K562 (cell line): ENCODE results near the gene AHSP. TPM values are rescaled to one million over a fixed set of nuclear protein-coding genes. Genes with fewer than 3 reads are reported as not detected.

ENCODE experiments used
- ATAC-seq: fragments of 200-7000 bp; cut with Tn5 transposase; 3 replicates; pipeline ENCODE4 v1.9.1; 2020; ENCODE audit warnings: moderate library complexity
- BruUV-seq: library from RNA; stranded (reverse); fragments of 400-500 nt; replicated peaks from 2 replicates; lab custom pipeline; 2021; lab: Mats Ljungman, UMichigan
- CTCF ChIA-PET: fragments of 300-600 bp; formaldehyde crosslinking; extraction: SDS; loops from one replicate; lab custom pipeline; 2021; ENCODE audit warnings: low intra/inter-chr PET ratio; lab: Yijun Ruan, JAX
- POLR2A ChIA-PET: fragments of 300-600, 350-650 bp; sonication (Branson Sonifier 250); formaldehyde crosslinking; extraction: SDS; loops from one replicate; lab custom pipeline; 2021; ENCODE audit warnings: antibody characterized with exemption, inconsistent platforms; lab: Yijun Ruan, JAX
- DNase-seq, 4 experiments: peaks; one replicate each; pipeline versions ENCODE4 v3.0.0 to v3.0.0-alpha.2; 2011 to 2018; ENCODE audit warnings: low spot score in 3 of 4, mixed read lengths in 3 of 4; ENCODE audit errors: extremely low read depth in 1 of 4
- FAIRE-seq: peaks from 2 replicates; lab custom pipeline; 2011; peaks lifted over from hg19 to GRCh38; lab: Jason Lieb, UNC
- H2AFZ ChIP-seq: 2 replicates; pipeline ENCODE4 v1.6.0; 2011; ENCODE audit warnings: low read depth, low read length, control low read depth, inconsistent platforms
- H3K27ac ChIP-seq: fragments of 200-600 bp; 3 replicates; pipeline ENCODE4 v1.8.0; 2011; ENCODE audit warnings: low read depth, mild to moderate bottlenecking, control low read depth, inconsistent platforms, low read length, moderate library complexity, mixed read lengths; ENCODE audit errors: extremely low read depth
- H3K27me3 ChIP-seq, 2 experiments: fragments of 300-600 bp in 1 of 2; 2 replicates in 1 of 2; 3 replicates in 1 of 2; pipeline versions ENCODE4 v1.6.0 to v1.8.0; 2011; ENCODE audit warnings: inconsistent platforms in 2 of 2, low read length in 2 of 2, mild to moderate bottlenecking in 1 of 2, mixed read lengths in 1 of 2, moderate library complexity in 1 of 2; ENCODE audit not compliant: control insufficient read depth in 2 of 2, insufficient read depth in 2 of 2
- H3K36me3 ChIP-seq: fragments of 300-600 bp; 3 replicates; pipeline ENCODE4 v1.8.0; 2011; ENCODE audit warnings: mild to moderate bottlenecking, low read length, inconsistent platforms; ENCODE audit not compliant: control insufficient read depth, insufficient read depth
- H3K4me1 ChIP-seq, 2 experiments: fragments of 200-600 bp in 1 of 2; replicated peaks in 1 of 2; 2 replicates in 1 of 2; 3 replicates in 1 of 2; pipeline versions ENCODE4 v1.5.1 to v1.8.0; 2011; ENCODE audit warnings: inconsistent platforms in 2 of 2, low read length in 2 of 2, mild to moderate bottlenecking in 1 of 2, mixed read lengths in 1 of 2, moderate library complexity in 1 of 2; ENCODE audit not compliant: control insufficient read depth in 2 of 2, insufficient read depth in 2 of 2
- H3K4me2 ChIP-seq: 2 replicates; pipeline ENCODE4 v1.6.1; 2011; ENCODE audit warnings: low read length, control low read depth, inconsistent platforms, mixed read lengths; ENCODE audit not compliant: insufficient read depth
- H3K4me3 ChIP-seq: fragments of 200-600 bp; sonication (generic), shearing (Covaris generic); 2 replicates; pipeline ENCODE4 v1.5.1; 2016; ENCODE audit warnings: control low read depth, inconsistent platforms
- H3K79me2 ChIP-seq: fragments of 200-600 bp; 3 replicates; pipeline ENCODE4 v1.8.0; 2011; ENCODE audit warnings: low read length, inconsistent platforms; ENCODE audit not compliant: control insufficient read depth, insufficient read depth
- H3K9ac ChIP-seq, 2 experiments: 2 replicates each; pipeline versions ENCODE4 v1.6.0 to v1.6.1; 2011; ENCODE audit warnings: low read depth in 2 of 2, low read length in 2 of 2, control low read depth in 1 of 2, inconsistent platforms in 1 of 2, mild to moderate bottlenecking in 1 of 2, mixed read lengths in 1 of 2; ENCODE audit not compliant: insufficient read depth in 1 of 2
- H3K9me1 ChIP-seq: one replicate; pipeline ENCODE4 v1.6.0; 2011; ENCODE audit warnings: inconsistent platforms, mild to moderate bottlenecking, low read length, moderate library complexity; ENCODE audit not compliant: control insufficient read depth, insufficient read depth
- H3K9me3 ChIP-seq: replicated peaks from 2 replicates; pipeline ENCODE4 v1.5.1; 2011; ENCODE audit warnings: low read depth, low read length, inconsistent platforms; ENCODE audit not compliant: control insufficient read depth, insufficient read depth
- H4K20me1 ChIP-seq: replicated peaks from 2 replicates; pipeline ENCODE4 v1.6.1; 2011; ENCODE audit warnings: low read length, inconsistent platforms, mixed read lengths; ENCODE audit not compliant: control insufficient read depth, insufficient read depth
- ADNP ChIP-seq: fragments of 200-800 bp; sonication (Bioruptor generic); IDR thresholded peaks from 2 replicates; pipeline ENCODE4 v1.6.1; 2016; ENCODE audit warnings: missing genetic modification characterization, missing compliant biosample characterization
- CCNT2 ChIP-seq: IDR thresholded peaks from 2 replicates; pipeline ENCODE4 v1.6.1; 2011; ENCODE audit warnings: borderline replicate concordance, low read depth, mild to moderate bottlenecking, moderate library complexity, mixed read lengths, low read length; ENCODE audit not compliant: insufficient read length; ENCODE audit errors: extremely low read depth
- CEBPG ChIP-seq, 3 experiments: fragments of 200-800 bp in 1 of 3; sonication (Bioruptor generic) in 1 of 3; sonication (generic) in 1 of 3; formaldehyde crosslinking in 1 of 3; IDR thresholded peaks in 2 of 3; conservative IDR thresholded peaks in 1 of 3; 2 replicates each; pipeline versions ENCODE4 v1.6.1 to v1.8.0; 2016 to 2022; ENCODE audit warnings: missing compliant biosample characterization in 2 of 3, missing genetic modification characterization in 2 of 3, mild to moderate bottlenecking in 1 of 3, missing genetic modification reagents in 1 of 3
- ELF2 ChIP-seq: fragments of 250-450 bp; sonication (Bioruptor Pico); IDR thresholded peaks from 2 replicates; pipeline ENCODE4 v1.5.0; 2021; ENCODE audit warnings: mild to moderate bottlenecking
- EZH2 ChIP-seq: IDR thresholded peaks from 2 replicates; pipeline ENCODE4 v1.6.1; 2012; ENCODE audit warnings: low read depth, mild to moderate bottlenecking, inconsistent platforms, low read length, borderline replicate concordance
- JUND ChIP-seq, 2 experiments: IDR thresholded peaks; 2 replicates in 1 of 2; 3 replicates in 1 of 2; pipeline ENCODE4 v1.6.1; 2011; ENCODE audit warnings: borderline replicate concordance in 2 of 2, low read depth in 2 of 2, low read length in 2 of 2, improper control_type of control experiment in 1 of 2, missing biosample characterization in 1 of 2, missing genetic modification characterization in 1 of 2, missing genetic modification reagents in 1 of 2
- KAT8 ChIP-seq: fragments of 450-650 bp; IDR thresholded peaks from 2 replicates; pipeline ENCODE4 v1.6.1; 2016; ENCODE audit warnings: low read depth, mild to moderate bottlenecking
- L3MBTL2 ChIP-seq: fragments of 450-650 bp; IDR thresholded peaks from 2 replicates; pipeline ENCODE4 v1.6.1; 2016; ENCODE audit warnings: mild to moderate bottlenecking, moderate library complexity
- MED1 ChIP-seq: sonication (generic); formaldehyde crosslinking; IDR thresholded peaks from 2 replicates; pipeline ENCODE4 v1.8.1; 2023; ENCODE audit warnings: missing genetic modification reagents, borderline replicate concordance
- MTA1 ChIP-seq: fragments of 450-650 bp; IDR thresholded peaks from 2 replicates; pipeline ENCODE4 v1.6.1; 2017; ENCODE audit warnings: borderline replicate concordance
- NR3C1 ChIP-seq: sonication (generic); formaldehyde crosslinking; IDR thresholded peaks from 2 replicates; pipeline ENCODE4 v1.8.1; 2022; ENCODE audit warnings: missing genetic modification reagents
- RAD51 ChIP-seq: fragments of 450-650 bp; IDR thresholded peaks from 2 replicates; pipeline ENCODE4 v1.7.1; 2016; ENCODE audit warnings: low read depth, mild to moderate bottlenecking, borderline replicate concordance
- RBFOX2 ChIP-seq: fragments of 200-400 bp; formaldehyde crosslinking; IDR thresholded peaks from 2 replicates; pipeline ENCODE4 v1.6.1; 2017; ENCODE audit warnings: low read depth, mild to moderate bottlenecking, low read length, moderate library complexity
- SMARCA4 ChIP-seq: fragments of 450-650 bp; IDR thresholded peaks from 2 replicates; pipeline ENCODE4 v1.6.1; 2016
- SMARCA5 ChIP-seq: fragments of 450-650 bp; IDR thresholded peaks from 2 replicates; pipeline ENCODE4 v1.6.1; 2016
- ZNF232 ChIP-seq: sonication (generic); formaldehyde crosslinking; IDR thresholded peaks from 2 replicates; pipeline ENCODE4 v1.8.0; 2022; ENCODE audit warnings: mild to moderate bottlenecking, missing genetic modification reagents
- ZNF699 ChIP-seq: fragments of 250-450 bp; sonication (Bioruptor Pico); IDR thresholded peaks from 2 replicates; pipeline ENCODE4 v1.8.0; 2021; ENCODE audit warnings: mild to moderate bottlenecking, moderate library complexity; ENCODE audit not compliant: insufficient replicate concordance
- WGBS: fragments of 100-300 bp; shearing (Covaris generic); methylation state at CpG from one replicate; pipeline ENCODE4 v1.1.6; 2016; ENCODE audit warnings: low coverage, mixed read lengths; ENCODE audit not compliant: insufficient coverage; ENCODE audit errors: missing lambda C conversion rate; 5-methylcytosine and 5-hydroxymethylcytosine counted together
- in situ Hi-C: fragments of 300-500 bp; cut with MboI; formaldehyde crosslinking; loops from 4 replicates; pipeline ENCODE4 v1.15.0; 2018; ENCODE audit warnings: inconsistent platforms, mixed read lengths
- intact Hi-C: fragments of 100-400 bp; cut with micrococcal nuclease; formaldehyde crosslinking; loops from 2 replicates; pipeline ENCODE4 v1.14.2; 2022
- polyA plus RNA-seq, 8 experiments: library from polyadenylated mRNA; depleted of rRNA in 4 of 8; stranded (reverse) in 5 of 8; unstranded in 3 of 8; fragments of >200 nt; fragmentation: Nextera tagmentation in 2 of 8; fragmentation: Illumina TruSeq in 1 of 8; extraction: Ambion mirVana in 2 of 8; extraction: Trizol in 1 of 8; gene quantifications; 2 replicates each; pipeline versions ENCODE4 v1.2.1 to v1.2.3, GENCODE V29; 2011 to 2014; ENCODE audit warnings: inconsistent platforms in 1 of 8, missing spikeins in 1 of 8
- total RNA-seq, 7 experiments: library from RNA; depleted of rRNA in 6 of 7; stranded (reverse); fragments of >200 nt in 6 of 7; fragmentation: Illumina TruSeq in 2 of 7; extraction: Trizol in 2 of 7; gene quantifications; 2 replicates each; pipeline versions ENCODE4 v1.2.1 to v1.2.3, GENCODE V29; 2011 to 2021; ENCODE audit warnings: low replicate concordance in 1 of 7
- TF ChIP-seq, protein P1 (sequence below), 2 experiments: IDR thresholded peaks; 2 replicates each; pipeline ENCODE4 v1.6.1; 2011; ENCODE audit warnings: borderline replicate concordance in 1 of 2, control low read depth in 1 of 2, low read depth in 1 of 2, low read length in 1 of 2, mild to moderate bottlenecking in 1 of 2, mixed read lengths in 1 of 2, moderate library complexity in 1 of 2; ENCODE audit not compliant: insufficient read depth in 1 of 2, insufficient read length in 1 of 2, poor library complexity in 1 of 2, severe bottlenecking in 1 of 2; ENCODE audit errors: extremely low read depth in 1 of 2
- TF ChIP-seq, protein P2 (sequence below): fragments of 250-450 bp; sonication (Bioruptor Pico); IDR thresholded peaks from 2 replicates; pipeline ENCODE4 v1.5.0; 2020; ENCODE audit warnings: mild to moderate bottlenecking, borderline replicate concordance

Gene AHSP
- total and polyA plus RNA-seq, 9 of the 15 experiments (the other 6 are each of a cell fraction or from before 2014, with no cell fraction given), result 6.6 to 99.1 (median 25.8) TPM

DNA sequence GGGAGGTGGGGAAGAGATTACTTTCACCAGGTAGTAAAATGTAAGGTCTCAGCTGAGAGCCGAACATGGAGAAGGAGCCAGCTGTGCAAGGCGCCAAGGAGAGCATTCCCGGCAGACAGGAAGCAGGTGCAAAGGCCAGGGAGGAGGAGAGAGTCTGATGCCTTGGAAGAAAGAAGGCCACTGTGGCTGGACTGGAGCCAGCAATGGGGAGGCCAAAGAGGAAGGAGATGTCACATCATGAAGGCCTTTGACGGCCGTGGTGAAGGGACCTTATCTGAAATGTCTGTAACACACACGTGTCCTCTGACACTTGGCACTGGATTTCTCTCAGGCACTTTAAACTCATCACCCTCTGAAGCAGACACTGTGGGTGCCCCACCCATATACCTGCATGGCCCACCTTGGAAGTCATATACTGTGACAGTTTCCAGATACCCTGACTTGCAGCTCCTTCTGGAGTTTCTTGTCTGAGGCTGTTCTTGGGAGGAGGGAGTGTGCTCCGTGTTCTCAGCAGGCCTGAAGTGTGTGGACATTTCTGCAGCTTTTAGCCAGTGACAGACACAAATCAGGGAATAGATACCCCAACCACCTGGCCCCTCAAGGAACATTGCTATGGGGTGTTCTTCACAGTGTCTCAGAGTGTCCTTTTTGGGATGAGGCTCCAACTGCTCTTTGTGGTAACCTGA is 46.7 kb upstream of the AHSP start:
- Histone ChIP-seq H3K9me3 (no peaks in the 10 kb centered on the region), H3K4me2 (peak overlapping the region; percentile 5; the same call in 1 of the 2 replicates), H3K27ac (no peak overlapping the region), H3K9me1 (no peaks in the 10 kb centered on the region), H2AFZ (peak overlapping the region; percentile 60), H3K79me2 (no peaks in the 10 kb centered on the region), H3K4me3 (no peak overlapping the region), H3K9ac (no peak overlapping the region), H3K27me3 (no peaks in the 10 kb centered on the region), H3K4me1 (peaks cover 28 to 46% of the 10 kb centered on the region in 2 experiments), H3K36me3 (no peaks in the 10 kb centered on the region), H4K20me1 (no peaks in the 10 kb centered on the region)
- FAIRE-seq (peak; percentile 93), ATAC-seq (no peak), DNase-seq (peak in 3 of 4 experiments; percentile 27 to 79 (median 66))
- ChIA-PET POLR2A (interaction anchor here (1.0 to 1.2 kb wide), 2 partner anchors 8 to 20 kb away, joined by 3 read pairs; no protein-coding TSS in a partner anchor), CTCF (no interaction called here)
- 5% methylated on average over 7 of the region's 7 CpGs for WGBS
- in situ Hi-C loops (no loop called here), intact Hi-C loops (no loop called here)
- no TSS peak for BruUV-seq
- TF ChIP-seq NR3C1 (CRISPR knock-in tag) (no peak), ZNF699 (CRISPR knock-in tag) (no peak), EZH2 (no peak), MTA1 (no peak), CEBPG (CRISPR knock-in tag; IDR thresholded peaks at IDR 0.05) (no peak), CEBPG (tag; conservative IDR thresholded peaks at IDR 0.05 in 1 of 2, IDR thresholded peaks at IDR 0.05 in 1 of 2) (no peak), RBFOX2 (no peak), KAT8 (no peak), MED1 (CRISPR knock-in tag) (no peak), ZNF232 (no peak), L3MBTL2 (peak; percentile 74), ELF2 (no peak), ADNP (tag) (no peak), RAD51 (no peak), JUND (IDR thresholded peaks at IDR 0.05; ENCODE audit: borderline replicate concordance, low read depth, low read length) (peak; percentile 9; the same call in 1 of the 2 replicates), JUND (tag; IDR thresholded peaks at IDR 0.05; ENCODE audit: borderline replicate concordance, low read depth, low read length) (no peak; the same call in 2 of the 3 replicates), SMARCA5 (0 out of 2 replicates have a peak, but pooled peaks have one; percentile 11), SMARCA4 (no peak), CCNT2 (no peak)
- TF ChIP-seq, protein P1, sequence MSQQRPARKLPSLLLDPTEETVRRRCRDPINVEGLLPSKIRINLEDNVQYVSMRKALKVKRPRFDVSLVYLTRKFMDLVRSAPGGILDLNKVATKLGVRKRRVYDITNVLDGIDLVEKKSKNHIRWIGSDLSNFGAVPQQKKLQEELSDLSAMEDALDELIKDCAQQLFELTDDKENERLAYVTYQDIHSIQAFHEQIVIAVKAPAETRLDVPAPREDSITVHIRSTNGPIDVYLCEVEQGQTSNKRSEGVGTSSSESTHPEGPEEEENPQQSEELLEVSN (IDR thresholded peaks at IDR 0.05; ENCODE audit: borderline replicate concordance in 1 of 2, extremely low read depth in 1 of 2, insufficient read depth in 1 of 2, insufficient read length in 1 of 2, low read depth in 1 of 2, low read length in 1 of 2, poor library complexity in 1 of 2, severe bottlenecking in 1 of 2), result peak in 1 of 2 experiments; percentile 27
- TF ChIP-seq, protein P2, sequence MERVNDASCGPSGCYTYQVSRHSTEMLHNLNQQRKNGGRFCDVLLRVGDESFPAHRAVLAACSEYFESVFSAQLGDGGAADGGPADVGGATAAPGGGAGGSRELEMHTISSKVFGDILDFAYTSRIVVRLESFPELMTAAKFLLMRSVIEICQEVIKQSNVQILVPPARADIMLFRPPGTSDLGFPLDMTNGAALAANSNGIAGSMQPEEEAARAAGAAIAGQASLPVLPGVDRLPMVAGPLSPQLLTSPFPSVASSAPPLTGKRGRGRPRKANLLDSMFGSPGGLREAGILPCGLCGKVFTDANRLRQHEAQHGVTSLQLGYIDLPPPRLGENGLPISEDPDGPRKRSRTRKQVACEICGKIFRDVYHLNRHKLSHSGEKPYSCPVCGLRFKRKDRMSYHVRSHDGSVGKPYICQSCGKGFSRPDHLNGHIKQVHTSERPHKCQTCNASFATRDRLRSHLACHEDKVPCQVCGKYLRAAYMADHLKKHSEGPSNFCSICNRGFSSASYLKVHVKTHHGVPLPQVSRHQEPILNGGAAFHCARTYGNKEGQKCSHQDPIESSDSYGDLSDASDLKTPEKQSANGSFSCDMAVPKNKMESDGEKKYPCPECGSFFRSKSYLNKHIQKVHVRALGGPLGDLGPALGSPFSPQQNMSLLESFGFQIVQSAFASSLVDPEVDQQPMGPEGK, result no peak
